Cardiac fibroblast (primary cell): ENCODE measurements around the gene NDUFB11.
"Not testable (repeated sequence)": the region's sequence is repeated elsewhere in the genome, so short reads cannot be mapped to it uniquely, and the experiment has no call there.

Experiments used
- DNase-seq, 2 donors: peaks; one replicate each; pipeline versions ENCODE4 v3.0.0 to v3.0.0-alpha.2; 2010; ENCODE audit warnings: low read depth in 2 of 2
- H3K4me3 ChIP-seq, 2 donors: replicated peaks in 1 of 2; 1 replicate in 1 of 2; 2 replicates in 1 of 2; pipeline ENCODE4 v1.5.1; 2011; ENCODE audit warnings: low read depth in 2 of 2, low read length in 2 of 2, mild to moderate bottlenecking in 2 of 2, moderate library complexity in 1 of 2
- TF ChIP-seq, protein P1 (sequence below): IDR thresholded peaks from one replicate; pipeline ENCODE4 v1.5.1; 2011; ENCODE audit warnings: low read depth, mild to moderate bottlenecking, low read length, inconsistent platforms

The NDUFB11 gene

DNA sequence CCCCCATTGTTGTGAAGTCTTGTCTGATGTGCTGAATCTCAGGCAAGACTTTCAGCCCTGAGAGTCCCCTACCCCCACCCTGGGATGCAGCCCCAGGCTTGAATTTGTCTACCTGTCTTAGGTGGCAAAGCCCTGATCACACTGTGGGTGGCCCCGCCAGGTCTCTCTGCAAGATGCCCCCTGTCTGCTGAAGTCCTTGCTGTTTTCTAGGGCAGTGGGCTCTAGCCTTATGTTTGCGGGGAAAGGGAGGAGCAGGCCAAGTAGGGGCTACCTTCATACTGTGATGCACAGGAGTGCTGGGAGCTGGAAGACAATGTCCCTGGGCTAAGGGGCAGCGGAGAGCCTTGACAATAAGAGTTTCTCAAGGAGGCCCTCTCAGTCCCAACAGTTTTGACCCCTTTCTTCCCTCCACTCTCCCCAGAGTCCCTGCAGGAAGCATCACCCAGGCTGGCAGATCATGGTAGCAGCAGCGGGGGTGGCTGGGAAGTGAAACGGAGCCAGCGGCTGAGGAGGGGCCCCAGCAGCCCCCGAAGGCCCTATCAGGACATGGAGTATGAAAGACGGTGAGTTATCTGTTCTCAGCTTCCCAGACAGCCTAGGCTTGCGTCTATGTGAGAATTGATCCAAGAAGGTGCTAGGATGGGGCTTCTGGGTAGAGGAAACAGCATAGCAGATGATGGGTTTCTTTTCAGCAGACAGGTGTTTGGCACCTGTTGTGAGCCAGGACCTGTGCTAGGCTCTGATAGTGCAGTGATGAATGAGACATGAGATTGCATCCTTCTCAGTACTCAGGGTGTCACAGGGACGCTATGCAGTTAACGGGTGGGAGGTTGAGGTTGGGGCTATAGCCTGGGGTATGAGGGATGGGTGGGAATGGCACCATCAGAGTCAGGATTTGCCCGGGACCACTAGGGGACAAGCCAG is 2.7 kb upstream of the NDUFB11 start:
- no peak for DNase-seq
- TF ChIP-seq, protein P1, sequence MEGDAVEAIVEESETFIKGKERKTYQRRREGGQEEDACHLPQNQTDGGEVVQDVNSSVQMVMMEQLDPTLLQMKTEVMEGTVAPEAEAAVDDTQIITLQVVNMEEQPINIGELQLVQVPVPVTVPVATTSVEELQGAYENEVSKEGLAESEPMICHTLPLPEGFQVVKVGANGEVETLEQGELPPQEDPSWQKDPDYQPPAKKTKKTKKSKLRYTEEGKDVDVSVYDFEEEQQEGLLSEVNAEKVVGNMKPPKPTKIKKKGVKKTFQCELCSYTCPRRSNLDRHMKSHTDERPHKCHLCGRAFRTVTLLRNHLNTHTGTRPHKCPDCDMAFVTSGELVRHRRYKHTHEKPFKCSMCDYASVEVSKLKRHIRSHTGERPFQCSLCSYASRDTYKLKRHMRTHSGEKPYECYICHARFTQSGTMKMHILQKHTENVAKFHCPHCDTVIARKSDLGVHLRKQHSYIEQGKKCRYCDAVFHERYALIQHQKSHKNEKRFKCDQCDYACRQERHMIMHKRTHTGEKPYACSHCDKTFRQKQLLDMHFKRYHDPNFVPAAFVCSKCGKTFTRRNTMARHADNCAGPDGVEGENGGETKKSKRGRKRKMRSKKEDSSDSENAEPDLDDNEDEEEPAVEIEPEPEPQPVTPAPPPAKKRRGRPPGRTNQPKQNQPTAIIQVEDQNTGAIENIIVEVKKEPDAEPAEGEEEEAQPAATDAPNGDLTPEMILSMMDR = no peak
- H3K4me3 ChIP-seq = peak overlapping the region; percentile 75 to 77

DNA sequence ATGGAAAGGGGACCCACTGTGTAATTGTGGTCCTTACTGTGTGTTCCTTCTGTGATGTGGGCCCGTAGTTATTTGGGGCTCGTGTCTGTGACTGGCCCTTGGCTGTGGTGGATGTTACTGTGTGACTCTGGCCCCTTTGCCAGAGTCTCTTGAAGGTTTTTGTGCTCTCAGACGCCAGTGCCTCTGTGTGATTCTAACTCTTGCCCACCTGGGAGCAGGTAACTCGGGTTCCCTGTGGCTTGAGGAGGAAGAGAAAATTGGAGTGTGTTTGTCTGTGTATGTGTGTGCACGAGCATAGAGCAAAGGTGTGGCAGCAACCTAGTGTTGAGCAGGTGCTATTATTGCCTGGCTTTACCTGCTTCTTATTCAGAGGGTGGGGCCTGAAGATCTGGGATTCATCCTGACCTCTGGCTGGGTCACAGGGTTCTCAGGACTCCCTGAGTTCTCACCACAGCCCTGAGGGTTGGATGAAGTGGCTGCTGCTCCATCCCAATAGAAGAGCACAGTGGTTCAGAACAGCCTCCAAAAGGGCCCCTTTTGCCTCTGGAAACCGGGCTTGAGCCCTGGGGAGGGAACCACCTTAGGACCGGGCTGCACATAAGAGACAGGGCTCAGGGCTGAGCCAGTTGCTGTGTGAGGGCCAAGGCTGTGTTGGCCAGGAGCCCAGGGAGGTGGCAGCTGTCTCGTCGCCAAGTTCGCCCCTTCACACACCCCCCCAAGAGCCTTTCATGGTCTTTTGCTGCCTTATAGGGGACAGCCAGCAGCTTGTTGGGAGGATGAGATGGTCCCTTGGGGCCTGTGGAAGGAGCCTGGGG is 1.8 kb upstream of the NDUFB11 start:
- H3K4me3 ChIP-seq = peak overlapping the region; percentile 75 to 77
- TF ChIP-seq, protein P1 = no peak
- no peak for DNase-seq

GRCh38 chrX:47145395-47146120 is 1.1 kb upstream of the NDUFB11 start:
- DNase-seq = no peak
- peak overlapping the region; percentile 75 to 77 for H3K4me3 ChIP-seq
- TF ChIP-seq, protein P1 = no peak

DNA sequence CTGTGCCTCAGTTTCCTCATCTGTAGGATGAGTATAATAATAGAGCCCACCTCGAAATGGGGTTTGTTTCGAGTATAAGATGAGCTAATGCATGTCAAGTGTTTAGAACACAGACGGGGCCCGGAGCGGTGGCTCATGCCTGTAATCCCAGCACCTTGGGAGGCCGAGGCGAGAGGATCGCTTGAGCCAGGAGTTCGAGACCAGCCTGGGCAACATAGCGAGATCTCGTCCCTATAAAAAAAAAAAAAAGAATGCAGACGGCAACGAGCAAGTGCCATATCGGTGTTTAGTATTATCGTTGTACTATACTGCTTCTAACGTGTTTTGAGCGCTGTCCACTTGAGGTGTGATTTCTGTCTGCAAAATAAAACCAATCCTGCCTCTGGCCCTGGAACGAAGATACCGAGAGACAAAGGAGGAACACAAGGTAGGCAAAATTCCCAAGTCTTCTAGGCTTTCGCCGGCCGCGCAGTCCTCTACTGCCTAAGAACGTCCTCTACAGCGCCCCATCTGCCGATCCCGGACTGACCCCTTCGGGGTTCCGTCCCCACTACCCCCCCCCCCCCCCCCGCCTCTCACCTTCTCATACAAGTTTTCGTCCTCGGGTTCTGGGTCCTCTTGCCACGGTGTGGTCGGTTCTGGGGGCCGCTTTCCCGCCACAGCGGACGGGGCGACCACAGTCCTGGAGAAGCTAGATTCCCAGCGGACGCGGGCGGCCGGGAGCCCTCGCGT is 442 bp downstream of the NDUFB11 start:
- H3K4me3 ChIP-seq = peak overlapping the region; percentile 75 to 77
- DNase-seq = peak in 1 of 2 donors; percentile 45
- TF ChIP-seq, protein P1 = no peak

GRCh38 chrX:47138171-47138570 is 6.3 kb downstream of the NDUFB11 start:
- no peak for DNase-seq
- H3K4me3 ChIP-seq = no peak overlapping the region
- TF ChIP-seq, protein P1 = no peak

- DNase-seq = peak; percentile 53 to 67
- not testable (repeated sequence) for H3K4me3 ChIP-seq
Measured at GRCh38 chrX:47135650-47136049, 8.9 kb downstream of the NDUFB11 start.
